Kidney (tissue), 14 donors: ENCODE results near the gene OLIG2. TPM values are rescaled to one million over a fixed set of nuclear protein-coding genes. Genes with fewer than 3 reads are reported as not detected.

Source experiments
- DNase-seq, 5 donors: peaks; one replicate each; pipeline ENCODE4 v3.0.0-alpha.2; 2013 to 2020
- FAIRE-seq: peaks from 2 replicates; lab custom pipeline; 2012; peaks lifted over from hg19 to GRCh38; lab: Jason Lieb, UNC
- H3K27ac ChIP-seq, 2 donors: one replicate each; pipeline ENCODE4 v1.7.0; 2013; ENCODE audit warnings: low read depth in 2 of 2, low read length in 2 of 2, inconsistent platforms in 1 of 2
- H3K27me3 ChIP-seq: one replicate; pipeline ENCODE4 v1.7.1; 2013; ENCODE audit warnings: low read length, inconsistent platforms; ENCODE audit not compliant: control insufficient read depth, insufficient read depth
- H3K36me3 ChIP-seq, 3 donors: one replicate each; pipeline versions ENCODE4 v1.7.0 to v1.7.1; 2013; ENCODE audit warnings: low read length in 3 of 3, control low read depth in 1 of 3, inconsistent platforms in 1 of 3; ENCODE audit not compliant: insufficient read depth in 3 of 3, control insufficient read depth in 2 of 3
- H3K4me1 ChIP-seq, 3 donors: one replicate each; pipeline versions ENCODE4 v1.7.0 to v1.7.1; 2013; ENCODE audit warnings: low read length in 3 of 3, inconsistent platforms in 1 of 3, low read depth in 1 of 3; ENCODE audit not compliant: control insufficient read depth in 2 of 3, insufficient read depth in 2 of 3
- H3K4me3 ChIP-seq, 3 donors: one replicate each; pipeline versions ENCODE4 v1.7.0 to v1.8.1; 2013; ENCODE audit warnings: low read length in 3 of 3, control low read depth in 1 of 3, inconsistent platforms in 1 of 3
- H3K9ac ChIP-seq, 3 donors: one replicate each; pipeline versions ENCODE4 v1.7.0 to v1.7.1; 2013; ENCODE audit warnings: low read length in 3 of 3, control low read depth in 1 of 3, inconsistent platforms in 1 of 3
- H3K9me3 ChIP-seq, 3 donors: one replicate each; pipeline versions ENCODE4 v1.7.0 to v1.7.1; 2013; ENCODE audit warnings: low read length in 3 of 3, control low read depth in 1 of 3, inconsistent platforms in 1 of 3; ENCODE audit not compliant: control insufficient read depth in 2 of 3, insufficient read depth in 1 of 3
- CTCF ChIP-seq: IDR thresholded peaks from 3 replicates; pipeline ENCODE4 v1.5.1; 2012; ENCODE audit warnings: mild to moderate bottlenecking, moderate library complexity, borderline replicate concordance; ENCODE audit not compliant: insufficient read depth; ENCODE audit errors: extremely low read depth
- intact Hi-C: fragments of 100-400 bp; cut with DNase I; formaldehyde crosslinking; loops from one replicate; pipeline ENCODE4 v1.11.1; 2022
- polyA plus RNA-seq: library from polyadenylated mRNA; stranded (reverse); fragments of 350-450 nt; fragmentation: Illumina TruSeq; extraction: RNeasy Lipid Tissue Mini Kit (QIAGEN cat#74804); gene quantifications from one replicate; pipeline ENCODE4 v1.2.3, GENCODE V29; 2014; ENCODE audit warnings: low read depth, low replicate concordance; ENCODE audit not compliant: insufficient read depth
- total RNA-seq: library from RNA; stranded (reverse); fragmentation: NEBNext Ultra II Directional; extraction: Animal tissue kit (Norgen Biotek cat#: 25700); gene quantifications from one replicate; pipeline ENCODE4 v1.2.1, GENCODE V29; 2021
- donor health status: control.
- donor health status: control.
- donor health status: control.
- donor health status: control.
- donor health status: control.
- donor health status: DM: yes; HTN: yes; CAD: no.
- donor health status: Normal renal cell carcinoma (clear cell type).

Gene OLIG2
- total and polyA plus RNA-seq, 2 donors from 2014 or later: not detected

- Histone ChIP-seq H3K4me1 (no peaks in the 10 kb centered on the region), H3K9ac (no peak overlapping the region), H3K4me3 (no peak overlapping the region), H3K36me3 (no peaks in the 10 kb centered on the region), H3K9me3 (peaks cover 0 to 5% (median 0%) of the 10 kb centered on the region in 3 donors), H3K27ac (no peak overlapping the region), H3K27me3 (no peaks in the 10 kb centered on the region)
- FAIRE-seq (no peak), DNase-seq (no peak)
- intact Hi-C loops: no loop called here
- TF ChIP-seq CTCF: no peak
Observed at GRCh38 chr21:32990666-32991065, 35.1 kb upstream of the OLIG2 start.

GRCh38 chr21:32991361-32991760, 34.4 kb upstream of the OLIG2 start:
- FAIRE-seq (no peak), DNase-seq (no peak)
- no peak for TF ChIP-seq CTCF
- H3K4me1 ChIP-seq: no peaks in the 10 kb centered on the region
- no peak overlapping the region for H3K4me3 ChIP-seq
- no peak overlapping the region for H3K9ac ChIP-seq
- H3K27ac ChIP-seq: no peak overlapping the region
- H3K9me3 ChIP-seq: peaks cover 0 to 5% (median 0%) of the 10 kb centered on the region in 3 donors
- no peaks in the 10 kb centered on the region for H3K27me3 ChIP-seq
- H3K36me3 ChIP-seq: no peaks in the 10 kb centered on the region
- intact Hi-C loops: no loop called here

- no peaks in the 10 kb centered on the region for H3K4me1 ChIP-seq
- DNase-seq: no peak
- no peak overlapping the region for H3K9ac ChIP-seq
- no peaks in the 10 kb centered on the region for H3K27me3 ChIP-seq
- H3K9me3 ChIP-seq: no peaks in the 10 kb centered on the region
- no peak for TF ChIP-seq CTCF
- no peak overlapping the region for H3K27ac ChIP-seq
- intact Hi-C loops: no loop called here
- H3K36me3 ChIP-seq: no peaks in the 10 kb centered on the region
- H3K4me3 ChIP-seq: no peak overlapping the region
- FAIRE-seq: no peak
Observed at GRCh38 chr21:32993894-32994293, 31.8 kb upstream of the OLIG2 start.

GRCh38 chr21:32994305-32994704, 31.4 kb upstream of the OLIG2 start:
- TF ChIP-seq CTCF: peak; percentile 30
- H3K4me1 ChIP-seq: no peaks in the 10 kb centered on the region
- FAIRE-seq (no peak), DNase-seq (no peak)
- no peak overlapping the region for H3K27ac ChIP-seq
- H3K9ac ChIP-seq: no peak overlapping the region
- H3K36me3 ChIP-seq: no peaks in the 10 kb centered on the region
- intact Hi-C loops: no loop called here
- H3K9me3 ChIP-seq: no peaks in the 10 kb centered on the region
- no peaks in the 10 kb centered on the region for H3K27me3 ChIP-seq
- H3K4me3 ChIP-seq: no peak overlapping the region
